ENCODE results near the gene SEMA6C. TPM values are rescaled to one million over a fixed set of nuclear protein-coding genes. Genes with fewer than 3 reads are reported as not detected.

SEMA6C gene
- total and polyA plus RNA-seq, 2 of the 8 experiments (the other 6 are each of a cell fraction or from before 2014, with no cell fraction given): 12.2 to 15.7 TPM

GRCh38 chr1:151098126-151098525, 48.3 kb downstream of the SEMA6C start:
- no peak for FAIRE-seq
- CTCF ChIA-PET (ENCODE audit: partially characterized antibody): interaction anchor here (1.3 to 15.7 kb wide), 8 partner anchors 9 to 59 kb away, joined by 4 to 285 read pairs (median 22); partner anchors contain the start of genes CDC42SE1, GABPB2, MLLT11 and TNFAIP8L2
- TF ChIP-seq SP2 (IDR thresholded peaks at IDR 0.05; ENCODE audit: low read length) (no peak), KDM1A (IDR thresholded peaks at IDR 0.05; ENCODE audit: borderline replicate concordance, low read length) (no peak), ASH2L (IDR thresholded peaks at IDR 0.05; ENCODE audit: low read length) (no peak), BRCA1 (IDR thresholded peaks at IDR 0.05; ENCODE audit: low read depth, low read length) (no peak), CTCF (IDR thresholded peaks at IDR 0.05; ENCODE audit: control extremely low read depth in 1 of 3, insufficient read depth in 1 of 3, low read depth in 1 of 3, low read length in 3 of 3) (no peak), MAFK (IDR thresholded peaks at IDR 0.05; ENCODE audit: low read depth, low read length) (no peak), ZNF274 (IDR thresholded peaks at IDR 0.05; ENCODE audit: borderline replicate concordance, extremely low read depth, low read length) (no peak), TBP (IDR thresholded peaks at IDR 0.05; ENCODE audit: low read depth, low read length) (no peak), TAF1 (IDR thresholded peaks at IDR 0.05; ENCODE audit: low read depth, low read length) (no peak)

More at GRCh38 chr1:151098126-151098525, 48.3 kb downstream of the SEMA6C start:
- Histone ChIP-seq H3K4me3 (ENCODE audit: extremely low read depth in 1 of 4, insufficient read depth in 2 of 4, low read depth in 3 of 4, low read length in 4 of 4) (no peak overlapping the region), H4K91ac (replicated peaks; ENCODE audit: insufficient read length, low read length) (no peak overlapping the region), H2AFZ (ENCODE audit: low read length) (no peak overlapping the region), H3K9me3 (ENCODE audit: insufficient read depth in 2 of 2, low read depth in 1 of 2, low read length in 1 of 2) (no peaks in the 10 kb centered on the region), H3K9ac (replicated peaks in 1 of 4; ENCODE audit: extremely low read depth in 1 of 4, low read depth in 3 of 4, low read length in 3 of 4) (no peak overlapping the region), H2BK15ac (ENCODE audit: low read length) (no peak overlapping the region), H3K23ac (ENCODE audit: insufficient read length) (no peak overlapping the region), H3K4ac (replicated peaks; ENCODE audit: insufficient read length, low read depth, low read length) (no peak overlapping the region), H3K79me2 (ENCODE audit: control insufficient read depth in 1 of 2, insufficient read depth in 2 of 2, low read length in 2 of 2) (no peaks in the 10 kb centered on the region), H2BK20ac (ENCODE audit: low read length) (no peak overlapping the region), H3K18ac (ENCODE audit: extremely low read depth, low read length) (no peak overlapping the region), H4K20me1 (replicated peaks in 1 of 2; ENCODE audit: control insufficient read depth in 1 of 2, insufficient read depth in 2 of 2, low read length in 2 of 2) (no peaks in the 10 kb centered on the region), H3K27ac (ENCODE audit: low read depth, low read length) (no peak overlapping the region), H2BK5ac (ENCODE audit: low read depth, low read length) (no peak overlapping the region), H3K14ac (ENCODE audit: insufficient read length) (no peak overlapping the region), H2AK5ac (ENCODE audit: low read depth, low read length) (no peak overlapping the region), H4K8ac (ENCODE audit: extremely low read depth, insufficient read depth, low read length) (no peak overlapping the region), H3K4me1 (replicated peaks in 1 of 4; ENCODE audit: control insufficient read depth in 3 of 4, insufficient read depth in 4 of 4, low read length in 3 of 4) (no peaks in the 10 kb centered on the region), H2BK120ac (replicated peaks; ENCODE audit: low read depth, low read length) (no peak overlapping the region), H3K27me3 (replicated peaks in 1 of 4; ENCODE audit: control insufficient read depth in 3 of 4, extremely low read depth in 1 of 4, insufficient read depth in 3 of 4, low read length in 3 of 4) (no peaks in the 10 kb centered on the region), H3K23me2 (ENCODE audit: low read depth, low read length) (no peaks in the 10 kb centered on the region), H3K36me3 (ENCODE audit: control insufficient read depth in 2 of 4, insufficient read depth in 4 of 4, low read length in 3 of 4) (no peaks in the 10 kb centered on the region), H3K4me2 (ENCODE audit: insufficient read depth in 1 of 2, low read depth in 2 of 2, low read length in 2 of 2) (no peak overlapping the region), H3K56ac (replicated peaks; ENCODE audit: insufficient read length, low read depth, low read length) (no peak overlapping the region), H2BK12ac (ENCODE audit: low read depth, low read length) (no peak overlapping the region), H3K79me1 (ENCODE audit: low read depth, low read length) (no peaks in the 10 kb centered on the region), H4K5ac (ENCODE audit: insufficient read length, low read depth, low read length) (no peak overlapping the region)
- DNase-seq (ENCODE audit: low read depth in 1 of 2, low spot score in 2 of 2): no peak
- POLR2A ChIA-PET (ENCODE audit: partially characterized antibody): interaction anchor here (1.2 to 1.4 kb wide), 3 partner anchors 35 to 67 kb away, joined by 3 to 4 read pairs (median 4); partner anchors contain the start of gene TNFAIP8L2
- WGBS, 2 experiments (ENCODE audit: extremely low coverage in 1 of 2, insufficient coverage in 1 of 2, insufficient read length in 1 of 2, insufficient replicate concordance in 2 of 2, low coverage in 1 of 2, low lambda C conversion rate in 2 of 2, missing lambda C conversion rate in 1 of 2): 78% methylated on average over 1 of the region's 1 CpG; no CpG with 5 or more reads in 1 of the 2 experiments
